GM12875 (cell line): Measurements from ENCODE around the gene GAS7.

Source experiments
- H3K4me3 ChIP-seq: one replicate; pipeline ENCODE4 v1.5.1; 2011; ENCODE audit warnings: low read depth, low read length, control low read depth
- CTCF ChIP-seq: IDR thresholded peaks from 2 replicates; pipeline ENCODE4 v1.5.1; 2011; ENCODE audit warnings: low read depth, mild to moderate bottlenecking, control low read depth, inconsistent platforms, low read length, moderate library complexity, borderline replicate concordance; ENCODE audit not compliant: insufficient read depth

The GAS7 gene

DNA sequence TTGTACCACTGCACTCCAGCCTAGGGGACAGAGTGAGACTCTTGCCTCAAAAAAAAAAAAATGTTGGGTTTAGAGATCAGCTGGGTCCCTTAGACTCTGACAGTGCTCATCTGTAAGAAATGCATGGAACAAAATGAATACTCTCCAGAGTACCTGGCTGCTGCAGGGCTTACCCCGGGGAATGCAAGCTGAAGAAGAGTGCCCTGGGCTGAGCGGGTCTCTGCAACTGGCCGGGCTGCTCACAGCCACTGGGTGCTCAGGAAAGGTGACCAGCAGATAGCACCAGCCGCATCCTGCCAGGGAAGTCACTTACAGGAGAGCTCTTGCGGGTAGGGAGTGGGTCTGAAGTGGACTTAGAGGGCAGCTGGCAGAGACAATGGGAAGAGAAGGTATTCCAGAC, 82.1 kb downstream of the GAS7 start:
- TF ChIP-seq CTCF, result no peak
- H3K4me3 ChIP-seq, result no peak overlapping the region

DNA sequence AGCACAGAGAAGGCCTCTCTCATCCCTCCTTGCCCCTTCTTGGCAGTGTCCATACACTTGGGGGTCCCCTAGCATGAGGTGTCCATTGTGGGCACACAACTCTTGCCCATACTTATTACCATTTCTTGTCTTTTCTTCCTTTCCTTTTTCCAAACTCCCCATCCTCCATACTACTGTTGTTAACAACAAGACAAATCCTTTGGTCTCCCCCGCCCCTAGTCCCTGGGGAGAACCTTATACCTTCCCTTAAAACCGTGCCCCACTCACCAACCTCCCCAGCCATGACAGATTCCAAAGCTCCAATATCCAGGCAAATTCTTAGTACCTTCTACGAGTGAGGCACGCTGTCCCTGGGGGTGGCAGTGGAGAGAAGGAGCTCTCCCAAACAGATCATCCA, 82.9 kb downstream of the GAS7 start:
- TF ChIP-seq CTCF, result no peak
- no peak overlapping the region for H3K4me3 ChIP-seq

- H3K4me3 ChIP-seq, result no peak overlapping the region
- no peak for TF ChIP-seq CTCF
Observed at GRCh38 chr17:10114931-10115535, 83.4 kb downstream of the GAS7 start.

DNA sequence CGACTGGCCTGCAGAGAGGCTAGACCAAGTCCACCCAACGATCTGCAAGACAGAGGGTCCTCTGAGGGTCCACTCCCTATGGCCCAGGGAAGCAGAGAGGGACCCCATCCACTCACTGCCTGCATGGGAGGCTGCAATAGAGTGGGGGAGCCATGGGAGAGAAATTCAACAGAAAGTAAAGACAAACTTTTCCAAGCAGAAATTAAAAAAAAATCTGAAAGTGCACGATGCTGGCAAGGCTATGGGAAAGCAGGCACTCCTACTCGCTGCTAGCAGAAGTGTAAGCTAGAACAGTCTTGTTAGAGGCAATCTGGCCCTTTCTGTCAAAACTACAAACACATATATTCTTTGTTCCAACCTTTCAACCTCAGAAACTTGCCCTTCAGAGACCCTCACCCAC, 85.4 kb downstream of the GAS7 start:
- no peak overlapping the region for H3K4me3 ChIP-seq
- no peak for TF ChIP-seq CTCF

DNA sequence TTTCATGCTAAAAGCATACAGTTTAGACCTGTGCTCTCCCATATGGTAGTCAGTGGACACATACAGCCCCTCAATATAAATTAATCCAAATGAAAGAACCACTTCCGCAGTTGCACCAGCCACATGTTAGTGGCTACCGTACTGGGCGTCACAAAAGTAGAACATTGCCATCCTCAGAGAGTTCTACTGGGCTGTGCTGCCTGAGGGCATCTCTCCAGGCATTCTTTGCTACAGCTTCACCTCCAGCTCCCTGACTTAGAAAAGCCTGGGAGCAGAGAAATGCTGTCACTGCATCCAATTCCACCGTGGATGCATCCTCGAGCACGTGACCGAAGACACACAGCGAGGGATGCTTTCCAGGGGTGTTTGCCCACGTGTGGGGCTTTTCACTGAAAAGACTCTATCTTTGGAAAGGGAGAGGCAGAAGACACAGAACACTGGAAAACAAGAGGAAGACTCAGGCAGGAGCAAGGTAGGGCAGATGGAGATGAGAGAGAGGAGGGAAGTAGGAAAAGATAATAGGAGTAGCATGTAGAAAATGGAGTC, 86.4 kb downstream of the GAS7 start:
- no peak for TF ChIP-seq CTCF

GRCh38 chr17:10109146-10109545, 89.3 kb downstream of the GAS7 start:
- no peak overlapping the region for H3K4me3 ChIP-seq
- no peak for TF ChIP-seq CTCF

More for the DNA sequence above, 86.4 kb downstream of the GAS7 start:
- H3K4me3 ChIP-seq, result no peak overlapping the region
